GM19468 (cell line): Measurements from ENCODE around the gene CEP63.

Source experiments
- ATAC-seq: cut with Tn5 transposase; IDR thresholded peaks from one replicate; pipeline ENCODE4 v1.9.1; 2021; ENCODE audit warnings: mild to moderate bottlenecking, moderate library complexity, moderate number of reproducible peaks; ENCODE audit not compliant: unreplicated experiment; ENCODE audit errors: extremely low read depth

The CEP63 gene

GRCh38 chr3:134603956-134604355, 118.1 kb downstream of the CEP63 start:
- no peak for ATAC-seq

GRCh38 chr3:134605556-134605955, 119.7 kb downstream of the CEP63 start:
- no peak for ATAC-seq

- ATAC-seq = no peak
Measured at GRCh38 chr3:134606033-134607025, 120.5 kb downstream of the CEP63 start.

- no peak for ATAC-seq
Measured at GRCh38 chr3:134607054-134608022, 121.5 kb downstream of the CEP63 start.

DNA sequence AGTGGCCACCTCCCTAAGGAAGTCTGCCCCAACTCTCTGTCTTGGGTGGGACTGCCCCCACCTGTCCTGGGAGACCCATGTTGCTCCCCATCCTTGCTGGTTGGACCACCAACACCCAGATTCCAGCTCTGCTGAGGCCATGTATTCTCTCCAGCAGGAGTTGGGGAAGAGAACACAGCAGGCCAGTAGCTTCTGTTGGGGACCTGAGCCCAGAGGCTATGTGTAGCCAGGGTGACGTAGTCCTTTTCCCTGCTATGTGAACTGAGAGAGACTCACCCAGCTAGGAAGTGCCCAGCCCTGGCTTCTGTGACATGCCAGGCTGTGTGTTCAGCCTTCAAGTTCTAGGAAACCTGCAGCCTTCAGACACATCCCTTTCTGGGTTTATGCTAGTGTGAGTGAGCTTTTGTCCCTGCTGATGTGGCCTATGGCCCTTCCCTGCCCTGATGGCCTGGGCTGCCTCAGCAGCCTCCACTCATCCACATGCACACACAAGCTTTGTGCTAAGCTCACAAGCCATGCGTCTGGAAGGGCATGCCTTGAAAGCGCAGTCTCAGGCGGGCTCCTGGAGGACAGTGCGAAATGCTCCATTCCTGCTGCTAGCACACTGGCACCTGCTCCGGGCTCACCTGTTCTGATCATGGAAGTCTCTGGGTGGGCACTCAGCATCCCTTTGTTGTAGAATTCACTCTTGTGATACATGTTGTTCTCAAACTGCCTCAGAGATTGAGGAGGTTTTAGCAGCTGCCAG, 122.3 kb downstream of the CEP63 start:
- ATAC-seq = no peak

DNA sequence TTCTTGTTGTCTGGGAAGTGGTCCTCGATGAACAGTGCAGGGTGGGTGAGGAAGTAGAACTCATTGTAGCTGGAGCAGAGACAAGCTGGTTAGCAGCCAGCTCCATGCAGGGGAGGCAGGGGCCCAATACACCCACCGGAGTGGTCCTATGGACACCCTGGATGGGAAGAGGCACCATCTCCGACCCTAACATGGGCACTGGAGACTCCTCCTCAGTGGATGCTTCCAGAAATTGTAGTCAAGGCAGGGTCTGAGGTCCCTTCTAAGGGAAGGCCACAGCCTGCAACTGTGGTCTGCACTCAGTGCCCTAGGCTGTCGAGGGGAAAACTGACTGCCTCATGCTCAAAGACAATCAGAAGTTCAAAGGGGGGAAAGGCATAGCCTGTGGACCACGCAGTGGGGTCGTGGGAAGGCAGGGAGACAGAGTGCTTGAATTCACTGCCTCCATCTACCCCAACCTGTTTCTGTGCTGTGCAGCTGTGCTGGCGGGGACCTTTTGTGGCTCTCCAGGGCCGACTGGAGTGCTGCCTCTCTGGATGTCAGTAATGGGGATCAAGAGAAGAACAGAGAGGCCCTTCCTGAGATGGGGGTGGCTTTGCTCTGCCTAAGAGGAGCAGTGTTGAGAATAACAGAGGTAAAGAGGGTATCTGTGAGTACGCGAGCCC, 123.0 kb downstream of the CEP63 start:
- ATAC-seq = no peak

DNA sequence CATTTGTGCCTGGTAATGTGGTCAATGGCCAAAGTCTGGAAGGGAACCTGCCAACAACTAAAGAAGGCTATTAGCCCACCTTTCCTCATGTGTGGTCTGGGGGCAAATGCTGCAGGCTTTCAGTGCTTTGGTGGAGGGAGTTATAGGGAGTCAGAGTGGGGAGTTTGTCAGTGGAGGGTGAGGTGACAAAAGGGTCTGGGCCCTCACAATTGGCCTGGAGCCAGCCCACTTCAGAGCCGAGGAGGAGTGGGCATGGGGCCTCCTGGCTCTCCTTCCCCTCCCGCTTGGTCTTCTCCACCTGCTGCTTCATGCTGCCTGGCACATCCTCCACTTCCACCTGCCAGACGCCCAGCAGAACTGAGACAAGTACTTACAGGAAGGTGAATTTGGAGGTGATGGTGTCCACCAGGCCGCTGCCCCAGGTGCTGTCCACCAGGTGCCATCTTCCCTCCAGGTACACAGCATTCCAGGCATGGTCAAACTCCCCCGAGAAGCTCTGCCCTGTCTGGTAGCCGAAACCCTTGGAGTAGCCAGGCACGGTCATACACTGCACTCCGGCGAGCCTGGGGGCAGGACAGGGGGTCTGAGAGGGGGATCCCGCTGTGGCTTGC, 124.1 kb downstream of the CEP63 start:
- no peak for ATAC-seq

DNA sequence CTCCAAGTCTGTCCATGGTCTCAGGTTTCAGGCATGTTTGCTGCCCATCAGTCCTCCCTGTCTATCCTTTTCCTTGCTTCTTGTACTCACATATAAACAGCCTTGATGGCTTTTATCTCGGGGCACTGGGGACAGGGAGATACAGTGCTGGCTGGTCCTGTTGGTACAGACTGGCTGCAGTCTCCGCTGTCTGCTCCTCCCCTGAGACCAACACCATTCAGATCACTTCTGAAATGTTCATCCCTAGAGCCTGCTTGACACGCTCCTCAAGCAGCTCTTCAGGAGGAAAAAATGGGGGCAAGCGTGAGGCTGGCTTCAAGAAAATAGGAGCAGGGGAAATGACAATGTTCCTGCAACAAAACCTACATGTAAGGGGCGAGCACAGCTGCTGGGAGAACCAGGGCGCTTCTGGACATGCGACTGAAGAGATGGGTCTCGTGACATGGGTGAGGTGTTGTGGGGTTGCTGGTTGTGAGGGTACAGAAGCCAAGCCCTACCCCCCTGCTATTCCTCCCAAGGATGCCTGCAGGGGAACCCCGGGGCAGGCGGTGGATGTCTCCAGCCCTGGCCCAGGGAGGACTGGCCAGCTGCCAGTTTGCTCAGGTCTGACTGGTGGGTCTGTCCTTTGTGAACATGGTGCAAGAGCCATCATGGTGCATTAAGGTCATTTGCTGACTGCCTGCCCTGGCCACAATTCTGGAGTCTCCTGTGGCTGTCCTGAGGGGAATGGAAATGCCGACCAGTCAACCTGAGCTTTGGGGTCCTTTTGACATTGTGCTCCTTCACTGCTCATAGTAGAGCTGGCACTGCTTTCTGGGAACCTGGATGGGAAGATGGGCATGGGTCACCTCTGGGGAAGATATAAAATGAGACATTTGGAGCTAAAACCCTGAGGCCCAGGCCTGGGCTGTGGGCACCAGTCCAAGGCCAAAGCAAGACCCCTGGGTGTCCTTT, 124.9 kb downstream of the CEP63 start:
- ATAC-seq = no peak

GRCh38 chr3:134611516-134611915, 125.7 kb downstream of the CEP63 start:
- no peak for ATAC-seq

DNA sequence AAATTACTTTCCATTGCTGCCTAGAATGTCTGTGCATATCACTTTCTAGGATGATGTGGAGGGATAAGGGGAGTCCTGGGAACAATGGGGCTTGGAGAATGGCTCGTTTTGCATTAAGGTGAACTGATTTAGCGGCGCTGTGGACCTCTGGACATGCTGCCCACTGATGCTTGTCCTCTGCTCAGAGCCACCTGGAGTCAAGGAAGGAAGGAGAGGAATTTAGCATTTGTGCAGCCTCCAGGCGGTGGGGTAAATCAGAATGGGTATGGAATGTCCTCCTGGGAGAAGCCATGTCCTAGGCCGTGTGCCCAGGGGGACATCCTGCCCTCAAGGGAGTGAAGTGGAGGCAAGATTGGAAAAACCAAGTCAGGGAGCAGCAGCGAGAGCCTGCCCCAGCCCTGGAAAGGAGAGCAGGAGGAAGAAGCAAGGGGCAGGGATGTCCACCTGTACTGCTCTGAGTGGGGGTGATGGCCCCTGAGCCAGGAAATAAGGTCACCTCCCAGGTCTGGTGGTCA, 127.2 kb downstream of the CEP63 start:
- no peak for ATAC-seq

DNA sequence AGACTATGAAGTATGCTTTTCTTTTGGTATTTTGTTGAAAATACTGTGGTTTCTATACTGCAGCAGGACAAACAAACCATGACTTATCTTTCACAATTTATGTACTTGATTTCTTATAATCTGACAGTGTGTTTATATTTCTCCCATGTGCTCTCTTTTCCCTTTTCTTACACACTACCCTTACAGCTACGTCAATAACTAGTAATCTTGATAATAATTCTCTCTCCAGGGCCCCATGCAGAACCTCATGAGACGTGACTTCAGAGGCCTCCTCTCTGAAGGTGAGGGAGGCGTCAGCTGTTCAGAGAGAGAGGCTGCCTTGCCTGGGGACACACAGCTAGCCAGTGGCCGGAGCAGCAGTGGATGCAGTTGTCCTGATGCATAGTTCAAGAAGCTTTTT, 129.1 kb downstream of the CEP63 start:
- no peak for ATAC-seq

DNA sequence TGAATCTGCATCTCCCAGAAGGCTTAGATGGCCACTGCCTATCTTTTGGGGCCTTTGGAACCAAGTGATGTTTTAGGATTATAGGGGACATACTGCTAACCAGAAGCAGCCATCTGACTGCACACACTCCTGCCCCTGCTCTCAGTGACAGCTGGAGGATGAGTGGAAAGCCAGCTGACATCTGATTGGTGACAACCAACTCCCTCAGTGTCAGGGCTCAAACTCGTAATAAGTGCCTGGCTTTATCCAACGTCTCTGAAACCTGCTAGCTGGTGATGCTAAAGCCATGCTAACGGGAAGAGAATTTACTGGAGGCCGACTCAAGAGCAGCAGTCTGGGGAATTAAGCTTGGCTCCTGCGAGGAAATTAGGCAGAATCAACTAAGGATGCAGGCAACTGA, 129.9 kb downstream of the CEP63 start:
- ATAC-seq = no peak

- no peak for ATAC-seq
Measured at GRCh38 chr3:134617608-134618477, 132.0 kb downstream of the CEP63 start.

GRCh38 chr3:134618478-134619300, 132.8 kb downstream of the CEP63 start:
- no peak for ATAC-seq

DNA sequence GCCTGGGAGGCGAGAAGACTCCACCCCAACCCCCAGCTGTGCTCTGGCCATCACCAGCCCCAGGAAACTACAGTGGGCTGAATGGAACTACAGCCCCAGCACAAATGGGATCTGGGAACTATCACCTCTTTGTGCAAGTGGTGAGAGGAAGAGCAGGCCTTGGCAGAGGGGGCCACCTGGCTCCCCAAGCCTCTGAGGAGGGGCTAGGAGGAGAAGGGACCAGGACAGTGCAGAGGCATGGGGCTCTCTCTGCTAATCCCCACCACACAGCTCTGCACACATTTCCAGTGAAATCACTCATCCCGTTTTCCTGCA, 133.4 kb downstream of the CEP63 start:
- ATAC-seq = no peak

DNA sequence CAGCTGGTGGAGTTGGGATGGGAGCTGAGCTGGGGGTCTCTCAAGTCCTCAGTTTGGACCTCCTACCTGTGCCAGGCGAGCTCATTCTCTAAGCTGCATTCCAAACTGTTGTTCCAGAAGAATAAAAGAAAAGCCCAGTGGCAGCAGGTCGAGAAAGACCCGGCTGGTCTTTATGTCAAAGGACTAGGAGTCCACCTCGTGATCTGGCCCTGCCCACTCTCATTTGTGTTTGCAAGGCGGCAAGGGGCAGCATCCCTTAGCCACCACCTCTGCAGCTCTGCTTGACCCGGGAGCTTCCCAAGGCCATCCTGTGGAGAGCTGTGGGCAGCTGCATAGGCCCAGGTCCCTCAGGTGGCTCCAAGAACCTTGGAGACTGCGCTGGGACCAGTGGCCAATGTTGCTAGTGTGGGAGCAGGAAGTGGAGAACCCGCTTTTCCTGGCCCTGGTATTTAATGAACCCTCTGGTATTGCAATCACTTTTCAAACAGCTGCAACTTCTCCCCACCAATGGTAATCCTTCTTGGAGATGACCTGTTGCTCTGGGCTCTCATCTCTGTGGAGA, 134.1 kb downstream of the CEP63 start:
- no peak for ATAC-seq
